Keratinocyte (primary cell): ENCODE data around the gene PTRH1.

ENCODE experiments used
- EZH2 ChIP-seq: IDR thresholded peaks from one replicate; pipeline ENCODE4 v1.6.1; 2012; ENCODE audit warnings: inconsistent platforms, mild to moderate bottlenecking, low read length, moderate library complexity
- TF ChIP-seq, protein P1 (sequence below), 3 experiments: IDR thresholded peaks in 1 of 3; conservative IDR thresholded peaks in 1 of 3; optimal IDR thresholded peaks in 1 of 3; 2 replicates in 2 of 3; 3 replicates in 1 of 3; pipeline versions ENCODE3 to v1.5.1; 2011; ENCODE audit warnings: low read length in 3 of 3, mild to moderate bottlenecking in 3 of 3, moderate library complexity in 2 of 3, control low read depth in 1 of 3, inconsistent platforms in 1 of 3; ENCODE audit not compliant: insufficient read depth in 2 of 3; ENCODE audit errors: extremely low read depth in 1 of 3

DNA sequence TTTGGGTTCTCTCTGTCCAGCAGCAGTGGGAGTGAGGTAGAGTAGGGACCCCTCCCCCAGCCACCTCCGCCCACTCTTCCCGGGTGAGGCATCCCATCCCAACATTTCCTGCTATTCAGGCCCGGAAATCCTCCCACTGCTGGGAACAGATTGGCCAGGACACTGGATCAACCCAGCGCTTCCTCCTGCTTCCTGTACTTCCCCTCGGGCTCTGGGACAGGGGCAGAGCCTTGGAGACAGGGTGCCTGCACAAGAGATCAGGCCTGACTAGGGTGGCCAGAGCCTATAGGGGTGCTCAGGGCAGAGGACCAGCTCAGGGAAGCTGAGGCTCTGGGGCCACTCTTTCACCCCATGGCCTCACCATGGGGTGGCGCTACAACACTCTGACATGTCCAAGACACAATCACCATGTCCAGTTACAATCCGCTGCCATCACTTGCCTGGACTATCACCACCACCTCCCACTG is 48.5 kb upstream of the PTRH1 start:
- TF ChIP-seq, protein P1, sequence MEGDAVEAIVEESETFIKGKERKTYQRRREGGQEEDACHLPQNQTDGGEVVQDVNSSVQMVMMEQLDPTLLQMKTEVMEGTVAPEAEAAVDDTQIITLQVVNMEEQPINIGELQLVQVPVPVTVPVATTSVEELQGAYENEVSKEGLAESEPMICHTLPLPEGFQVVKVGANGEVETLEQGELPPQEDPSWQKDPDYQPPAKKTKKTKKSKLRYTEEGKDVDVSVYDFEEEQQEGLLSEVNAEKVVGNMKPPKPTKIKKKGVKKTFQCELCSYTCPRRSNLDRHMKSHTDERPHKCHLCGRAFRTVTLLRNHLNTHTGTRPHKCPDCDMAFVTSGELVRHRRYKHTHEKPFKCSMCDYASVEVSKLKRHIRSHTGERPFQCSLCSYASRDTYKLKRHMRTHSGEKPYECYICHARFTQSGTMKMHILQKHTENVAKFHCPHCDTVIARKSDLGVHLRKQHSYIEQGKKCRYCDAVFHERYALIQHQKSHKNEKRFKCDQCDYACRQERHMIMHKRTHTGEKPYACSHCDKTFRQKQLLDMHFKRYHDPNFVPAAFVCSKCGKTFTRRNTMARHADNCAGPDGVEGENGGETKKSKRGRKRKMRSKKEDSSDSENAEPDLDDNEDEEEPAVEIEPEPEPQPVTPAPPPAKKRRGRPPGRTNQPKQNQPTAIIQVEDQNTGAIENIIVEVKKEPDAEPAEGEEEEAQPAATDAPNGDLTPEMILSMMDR (optimal IDR thresholded peaks at IDR 0.05 in 1 of 3, IDR thresholded peaks at IDR 0.05 in 1 of 3, conservative IDR thresholded peaks at IDR 0.05 in 1 of 3; ENCODE audit: extremely low read depth in 1 of 3, insufficient read depth in 2 of 3, low read length in 3 of 3), result peak in 2 of 3 experiments; percentile 33 to 55
- TF ChIP-seq EZH2, result no peak
